ENCODE results near the gene MAPK4.

- TF ChIP-seq CTCF (IDR thresholded peaks at IDR 0.05) (no peak), POLR2A (IDR thresholded peaks at IDR 0.05) (no peak), POLR2AphosphoS5 (IDR thresholded peaks at IDR 0.05) (no peak), EP300 (IDR thresholded peaks at IDR 0.05) (no peak)
These were observed 51.6 kb downstream of the MAPK4 start for GRCh38 chr18:50611529-50611941.

Measured in sigmoid colon (tissue), 4 donors.